Measurements from ENCODE around the gene RPS19.

- TF ChIP-seq EZH2 (IDR thresholded peaks at IDR 0.05; ENCODE audit: low read length): no peak
- no peak for TF ChIP-seq CTCF (optimal IDR thresholded peaks at IDR 0.05 in 1 of 3, IDR thresholded peaks at IDR 0.05 in 1 of 3, conservative IDR thresholded peaks at IDR 0.05 in 1 of 3; ENCODE audit: extremely low read depth in 1 of 3, insufficient read depth in 2 of 3, low read length in 3 of 3)
Observed at GRCh38 chr19:41894350-41894749, 34.3 kb downstream of the RPS19 start.

Data from keratinocyte (primary cell).